ENCODE results near the gene IGF1R.

DNA sequence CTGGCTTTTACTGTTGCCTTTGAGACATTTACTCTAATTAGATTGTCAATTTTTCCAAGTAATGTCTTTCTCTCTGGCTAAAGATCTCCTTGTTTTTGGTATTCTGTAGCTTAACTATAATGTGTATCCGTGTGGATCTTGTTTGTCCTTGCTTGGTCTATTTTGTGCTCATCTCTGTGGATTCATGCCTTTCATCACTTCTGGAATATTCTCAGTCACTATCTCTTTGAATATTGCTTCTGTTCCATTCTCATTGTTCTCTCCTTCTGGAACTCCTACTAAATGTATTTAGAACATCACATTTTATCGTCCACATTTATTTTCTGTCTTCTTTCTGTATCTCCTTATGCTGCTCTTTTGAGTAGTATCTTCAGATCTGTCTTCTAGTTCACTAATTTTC lies 346.6 kb downstream of the IGF1R start:
- TF ChIP-seq, protein P1, sequence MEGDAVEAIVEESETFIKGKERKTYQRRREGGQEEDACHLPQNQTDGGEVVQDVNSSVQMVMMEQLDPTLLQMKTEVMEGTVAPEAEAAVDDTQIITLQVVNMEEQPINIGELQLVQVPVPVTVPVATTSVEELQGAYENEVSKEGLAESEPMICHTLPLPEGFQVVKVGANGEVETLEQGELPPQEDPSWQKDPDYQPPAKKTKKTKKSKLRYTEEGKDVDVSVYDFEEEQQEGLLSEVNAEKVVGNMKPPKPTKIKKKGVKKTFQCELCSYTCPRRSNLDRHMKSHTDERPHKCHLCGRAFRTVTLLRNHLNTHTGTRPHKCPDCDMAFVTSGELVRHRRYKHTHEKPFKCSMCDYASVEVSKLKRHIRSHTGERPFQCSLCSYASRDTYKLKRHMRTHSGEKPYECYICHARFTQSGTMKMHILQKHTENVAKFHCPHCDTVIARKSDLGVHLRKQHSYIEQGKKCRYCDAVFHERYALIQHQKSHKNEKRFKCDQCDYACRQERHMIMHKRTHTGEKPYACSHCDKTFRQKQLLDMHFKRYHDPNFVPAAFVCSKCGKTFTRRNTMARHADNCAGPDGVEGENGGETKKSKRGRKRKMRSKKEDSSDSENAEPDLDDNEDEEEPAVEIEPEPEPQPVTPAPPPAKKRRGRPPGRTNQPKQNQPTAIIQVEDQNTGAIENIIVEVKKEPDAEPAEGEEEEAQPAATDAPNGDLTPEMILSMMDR (IDR thresholded peaks at IDR 0.05) = no peak
- no peak for TF ChIP-seq NR1H2 (CRISPR knock-in tag; IDR thresholded peaks at IDR 0.05)
- TF ChIP-seq, protein P2, sequence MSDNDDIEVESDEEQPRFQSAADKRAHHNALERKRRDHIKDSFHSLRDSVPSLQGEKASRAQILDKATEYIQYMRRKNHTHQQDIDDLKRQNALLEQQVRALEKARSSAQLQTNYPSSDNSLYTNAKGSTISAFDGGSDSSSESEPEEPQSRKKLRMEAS (CRISPR knock-in tag; IDR thresholded peaks at IDR 0.05) = no peak
- TF ChIP-seq, protein P3, sequence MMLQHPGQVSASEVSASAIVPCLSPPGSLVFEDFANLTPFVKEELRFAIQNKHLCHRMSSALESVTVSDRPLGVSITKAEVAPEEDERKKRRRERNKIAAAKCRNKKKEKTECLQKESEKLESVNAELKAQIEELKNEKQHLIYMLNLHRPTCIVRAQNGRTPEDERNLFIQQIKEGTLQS (CRISPR knock-in tag; conservative IDR thresholded peaks at IDR 0.05) = no peak
- no peak for TF ChIP-seq NFE2L1 (CRISPR knock-in tag; IDR thresholded peaks at IDR 0.05)
- TF ChIP-seq NR3C1 (CRISPR knock-in tag; conservative IDR thresholded peaks at IDR 0.05; ENCODE audit: low read depth) = no peak
- no peak for TF ChIP-seq FOXJ3 (CRISPR knock-in tag; IDR thresholded peaks at IDR 0.05; ENCODE audit: borderline replicate concordance)
- TF ChIP-seq, protein P4, sequence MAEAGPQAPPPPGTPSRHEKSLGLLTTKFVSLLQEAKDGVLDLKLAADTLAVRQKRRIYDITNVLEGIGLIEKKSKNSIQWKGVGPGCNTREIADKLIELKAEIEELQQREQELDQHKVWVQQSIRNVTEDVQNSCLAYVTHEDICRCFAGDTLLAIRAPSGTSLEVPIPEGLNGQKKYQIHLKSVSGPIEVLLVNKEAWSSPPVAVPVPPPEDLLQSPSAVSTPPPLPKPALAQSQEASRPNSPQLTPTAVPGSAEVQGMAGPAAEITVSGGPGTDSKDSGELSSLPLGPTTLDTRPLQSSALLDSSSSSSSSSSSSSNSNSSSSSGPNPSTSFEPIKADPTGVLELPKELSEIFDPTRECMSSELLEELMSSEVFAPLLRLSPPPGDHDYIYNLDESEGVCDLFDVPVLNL (CRISPR knock-in tag; IDR thresholded peaks at IDR 0.05; ENCODE audit: borderline replicate concordance, low read depth) = no peak
- no peak for TF ChIP-seq ZNF232 (CRISPR knock-in tag; IDR thresholded peaks at IDR 0.05)
- TF ChIP-seq, protein P5, sequence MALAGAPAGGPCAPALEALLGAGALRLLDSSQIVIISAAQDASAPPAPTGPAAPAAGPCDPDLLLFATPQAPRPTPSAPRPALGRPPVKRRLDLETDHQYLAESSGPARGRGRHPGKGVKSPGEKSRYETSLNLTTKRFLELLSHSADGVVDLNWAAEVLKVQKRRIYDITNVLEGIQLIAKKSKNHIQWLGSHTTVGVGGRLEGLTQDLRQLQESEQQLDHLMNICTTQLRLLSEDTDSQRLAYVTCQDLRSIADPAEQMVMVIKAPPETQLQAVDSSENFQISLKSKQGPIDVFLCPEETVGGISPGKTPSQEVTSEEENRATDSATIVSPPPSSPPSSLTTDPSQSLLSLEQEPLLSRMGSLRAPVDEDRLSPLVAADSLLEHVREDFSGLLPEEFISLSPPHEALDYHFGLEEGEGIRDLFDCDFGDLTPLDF (CRISPR knock-in tag; IDR thresholded peaks at IDR 0.05) = no peak

All from WTC11 (cell line).